OCI-LY1 (cell line): Measurements from ENCODE around the gene TCP10L.
"Not testable (repeated sequence)": the region's sequence is repeated elsewhere in the genome, so short reads cannot be mapped to it uniquely, and the experiment has no call there.

ENCODE experiments used
- H2AFZ ChIP-seq: fragments of 200-600 bp; sonication (generic), shearing (Covaris generic); 2 replicates; pipeline ENCODE4 v1.6.0; 2014; ENCODE audit warnings: antibody characterized with exemption, mild to moderate bottlenecking, low read length
- H3F3A ChIP-seq: fragments of 200-600 bp; sonication (generic), shearing (Covaris generic); 2 replicates; pipeline ENCODE4 v1.6.0; 2014; ENCODE audit warnings: mild to moderate bottlenecking, antibody characterized with exemption, low read length, moderate library complexity; ENCODE audit not compliant: insufficient read depth
- H3K27ac ChIP-seq: fragments of 200-600 bp; sonication (generic); 2 replicates; pipeline ENCODE4 v1.5.1; 2014; ENCODE audit warnings: low read length, mixed run types, mild to moderate bottlenecking, low read depth; ENCODE audit not compliant: poor library complexity, severe bottlenecking
- H3K27me3 ChIP-seq: fragments of 200-600 bp; sonication (generic); 2 replicates; pipeline ENCODE4 v1.6.0; 2014; ENCODE audit warnings: antibody characterized with exemption, mild to moderate bottlenecking, low read length, moderate library complexity; ENCODE audit not compliant: insufficient read depth
- H3K36me3 ChIP-seq: fragments of 200-600 bp; sonication (generic); 2 replicates; pipeline ENCODE4 v1.6.1; 2014; ENCODE audit warnings: mild to moderate bottlenecking, antibody characterized with exemption, low read length, moderate library complexity, mixed read lengths; ENCODE audit not compliant: insufficient read depth
- H3K4me1 ChIP-seq: fragments of 200-600 bp; sonication (generic); 2 replicates; pipeline ENCODE4 v1.5.1; 2014; ENCODE audit warnings: mild to moderate bottlenecking, low read length, moderate library complexity; ENCODE audit not compliant: insufficient read depth, severe bottlenecking
- H3K4me2 ChIP-seq: fragments of 200-600 bp; sonication (generic), shearing (Covaris generic); 2 replicates; pipeline ENCODE4 v1.6.1; 2014; ENCODE audit warnings: low read length
- H3K4me3 ChIP-seq: fragments of 200-600 bp; sonication (generic); 2 replicates; pipeline ENCODE4 v1.5.1; 2014; ENCODE audit warnings: low read length, low read depth, mild to moderate bottlenecking, mixed read lengths; ENCODE audit not compliant: poor library complexity, severe bottlenecking
- H3K79me2 ChIP-seq: fragments of 200-600 bp; shearing (Covaris generic); 2 replicates; pipeline ENCODE4 v1.6.1; 2016; ENCODE audit warnings: mixed run types, low read length, mixed read lengths; ENCODE audit not compliant: insufficient read depth
- H3K9ac ChIP-seq: fragments of 200-600 bp; sonication (generic), shearing (Covaris generic); 2 replicates; pipeline ENCODE4 v1.6.1; 2014; ENCODE audit warnings: mild to moderate bottlenecking, low read length, mixed read lengths
- H3K9me2 ChIP-seq: fragments of 200-600 bp; sonication (generic), shearing (Covaris generic); 2 replicates; pipeline ENCODE4 v1.6.1; 2014; ENCODE audit warnings: low read depth, mild to moderate bottlenecking, low read length, mixed read lengths
- H3K9me3 ChIP-seq: fragments of 200-600 bp; shearing (Covaris generic); 2 replicates; pipeline ENCODE4 v1.6.1; 2014; ENCODE audit warnings: low read length, mixed read lengths
- H4K20me1 ChIP-seq: fragments of 200-600 bp; sonication (generic), shearing (Covaris generic); 2 replicates; pipeline ENCODE4 v1.6.0; 2016; ENCODE audit warnings: mild to moderate bottlenecking, low read length; ENCODE audit not compliant: insufficient read depth
- CTCF ChIP-seq: fragments of 200-600 bp; sonication (generic), shearing (Covaris generic); IDR thresholded peaks from 2 replicates; pipeline ENCODE4 v1.5.1; 2017; ENCODE audit warnings: mild to moderate bottlenecking, antibody characterized with exemption, low read length, moderate library complexity, mixed read lengths
- EZH2 ChIP-seq: fragments of 200-600 bp; sonication (generic), shearing (Covaris generic); IDR thresholded peaks from 2 replicates; pipeline ENCODE4 v1.8.0; 2017; ENCODE audit warnings: borderline replicate concordance, mixed run types, mild to moderate bottlenecking, antibody characterized with exemption, low read length, moderate library complexity, mixed read lengths

The TCP10L gene

DNA sequence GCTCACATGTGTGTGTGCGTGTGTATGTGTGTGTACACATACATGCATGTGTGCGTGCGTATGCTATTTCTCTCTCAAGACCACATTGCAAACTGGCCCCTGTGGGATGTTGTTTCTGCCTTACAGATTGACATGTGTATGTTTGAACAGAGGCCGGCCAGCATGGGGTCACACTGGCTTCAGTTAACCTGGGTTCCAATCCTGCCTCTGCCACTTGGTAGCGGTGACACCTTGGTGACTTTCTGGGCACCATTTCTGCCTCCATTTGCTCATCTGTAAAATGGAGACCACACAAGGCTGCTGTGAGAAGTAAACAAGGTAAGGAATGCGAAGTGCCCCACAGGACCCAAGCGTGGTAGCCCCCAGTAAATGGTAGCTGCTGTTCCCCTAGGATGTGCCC lies 51.7 kb downstream of the TCP10L start:
- no peaks in the 10 kb centered on the region for H3K27me3 ChIP-seq
- no peaks in the 10 kb centered on the region for H3K9me3 ChIP-seq
- TF ChIP-seq CTCF (no peak), EZH2 (no peak)
- H3K4me1 ChIP-seq = no peaks in the 10 kb centered on the region
- no peak overlapping the region for H2AFZ ChIP-seq
- no peaks in the 10 kb centered on the region for H3K9me2 ChIP-seq
- H3K36me3 ChIP-seq = no peaks in the 10 kb centered on the region
- no peaks in the 10 kb centered on the region for H3F3A ChIP-seq
- no peak overlapping the region for H3K27ac ChIP-seq
- no peak overlapping the region for H3K4me2 ChIP-seq
- no peak overlapping the region for H3K4me3 ChIP-seq
- H4K20me1 ChIP-seq = no peaks in the 10 kb centered on the region
- no peaks in the 10 kb centered on the region for H3K79me2 ChIP-seq
- H3K9ac ChIP-seq = no peak overlapping the region

DNA sequence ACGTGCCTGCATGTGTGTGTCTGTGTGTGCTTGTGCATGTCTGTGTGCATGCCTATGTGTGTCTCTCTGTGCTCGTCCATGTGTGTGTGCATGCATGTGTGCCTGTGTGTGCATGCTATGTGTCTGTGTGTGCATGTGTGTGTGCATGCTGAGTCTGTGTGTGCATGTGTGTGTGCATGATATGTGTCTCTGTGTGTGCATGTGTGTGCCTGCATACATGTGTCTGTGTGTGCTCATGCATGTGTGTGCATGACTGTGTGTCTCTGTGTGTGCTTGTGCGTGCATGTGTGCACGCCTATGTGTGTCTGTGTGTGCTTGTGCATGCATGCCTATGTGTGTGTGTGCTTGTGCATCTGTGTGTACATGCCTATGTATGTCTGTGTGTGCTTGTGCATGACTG lies 52.3 kb downstream of the TCP10L start:
- Histone ChIP-seq H3K79me2 (no peaks in the 10 kb centered on the region), H3K9ac (no peak overlapping the region), H3K36me3 (no peaks in the 10 kb centered on the region), H3K4me1 (no peaks in the 10 kb centered on the region), H3K27me3 (no peaks in the 10 kb centered on the region), H3K9me2 (no peaks in the 10 kb centered on the region), H3K9me3 (no peaks in the 10 kb centered on the region), H4K20me1 (no peaks in the 10 kb centered on the region), H3F3A (no peaks in the 10 kb centered on the region), H3K4me3 (no peak overlapping the region), H3K4me2 (no peak overlapping the region), H2AFZ (no peak overlapping the region), H3K27ac (no peak overlapping the region)
- TF ChIP-seq EZH2 = no peak
- no peak for TF ChIP-seq CTCF

GRCh38 chr21:32532636-32533035 lies 52.7 kb downstream of the TCP10L start:
- TF ChIP-seq EZH2 = no peak
- no peak for TF ChIP-seq CTCF

GRCh38 chr21:32531561-32531960 lies 53.8 kb downstream of the TCP10L start:
- H3F3A ChIP-seq, H3K79me2 ChIP-seq, H2AFZ ChIP-seq: not testable (repeated sequence)

More at GRCh38 chr21:32532636-32533035, 52.7 kb downstream of the TCP10L start:
- no peak overlapping the region for H3K9ac ChIP-seq
- no peaks in the 10 kb centered on the region for H3F3A ChIP-seq
- H3K27ac ChIP-seq = no peak overlapping the region
- H3K79me2 ChIP-seq = no peaks in the 10 kb centered on the region
- no peaks in the 10 kb centered on the region for H3K9me3 ChIP-seq
- no peaks in the 10 kb centered on the region for H4K20me1 ChIP-seq
- H3K4me1 ChIP-seq = no peaks in the 10 kb centered on the region
- H3K9me2 ChIP-seq = no peaks in the 10 kb centered on the region
- H3K27me3 ChIP-seq = no peaks in the 10 kb centered on the region
- no peak overlapping the region for H2AFZ ChIP-seq
- no peak overlapping the region for H3K4me2 ChIP-seq
- H3K36me3 ChIP-seq = no peaks in the 10 kb centered on the region
- H3K4me3 ChIP-seq = no peak overlapping the region

DNA sequence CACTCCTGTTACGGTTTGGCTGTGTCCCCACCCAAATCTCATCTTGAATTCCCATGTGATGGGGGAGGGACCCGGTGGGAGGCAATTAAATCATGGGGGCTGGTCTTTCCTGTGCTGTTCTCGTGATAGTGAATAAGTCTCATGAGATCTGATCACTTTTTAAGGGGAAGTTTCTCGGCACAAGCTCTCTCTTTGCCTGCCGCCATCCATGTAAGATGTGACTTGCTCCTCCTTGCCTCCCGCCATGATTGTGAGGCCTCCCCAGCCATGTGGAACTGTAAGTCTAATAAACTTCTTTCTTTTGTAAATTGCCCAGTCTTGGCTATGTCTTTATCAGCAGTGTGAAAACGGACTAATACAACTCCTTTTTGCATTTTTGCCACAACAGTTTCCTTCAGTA lies 54.5 kb downstream of the TCP10L start:
- H3K36me3 ChIP-seq, H3K4me2 ChIP-seq, H3F3A ChIP-seq, H3K27me3 ChIP-seq, H3K9me2 ChIP-seq, H2AFZ ChIP-seq, H3K9me3 ChIP-seq, H3K4me3 ChIP-seq, H3K27ac ChIP-seq, H3K4me1 ChIP-seq, H4K20me1 ChIP-seq, H3K9ac ChIP-seq, H3K79me2 ChIP-seq: not testable (repeated sequence)

More at GRCh38 chr21:32531561-32531960, 53.8 kb downstream of the TCP10L start:
- H3K4me2 ChIP-seq, H3K9me3 ChIP-seq, H3K9me2 ChIP-seq, H3K9ac ChIP-seq, H3K27me3 ChIP-seq, H3K27ac ChIP-seq, H3K4me3 ChIP-seq, H4K20me1 ChIP-seq, H3K4me1 ChIP-seq, H3K36me3 ChIP-seq: not testable (repeated sequence)
